Measurements from ENCODE around the gene WNT9A. TPM values are rescaled to one million over a fixed set of nuclear protein-coding genes. Genes with fewer than 3 reads are reported as not detected.
A peak's percentile ranks its signal among the peaks of the same experiment; 100 is the strongest.

WNT9A gene
- total and polyA plus RNA-seq, 2 experiments from 2014 or later, result 1.5 to 2.8 TPM

- Histone ChIP-seq H3K4me3 (no peak overlapping the region), H3K36me3 (replicated peaks; ENCODE audit: insufficient read depth, low read depth) (no peaks in the 10 kb centered on the region), H3K27ac (no peak overlapping the region), H3K9me2 (replicated peaks; ENCODE audit: insufficient read depth) (no peaks in the 10 kb centered on the region), H3K4me1 (ENCODE audit: insufficient read depth) (peaks cover 18% of the 10 kb centered on the region), H3K27me3 (no peaks in the 10 kb centered on the region), H4K20me1 (ENCODE audit: insufficient read depth, poor library complexity, severe bottlenecking) (no peaks in the 10 kb centered on the region), H3K9me3 (ENCODE audit: low read depth) (no peaks in the 10 kb centered on the region), H3K4me2 (no peak overlapping the region), H3K79me2 (no peaks in the 10 kb centered on the region), H2AFZ (no peak overlapping the region)
- 70% methylated on average over 18 of the region's 22 CpGs for WGBS (ENCODE audit: low lambda C conversion rate, missing lambda C conversion rate)
- TF ChIP-seq EZH2phosphoT487 (IDR thresholded peaks at IDR 0.05; ENCODE audit: low read depth, severe bottlenecking, unreplicated experiment) (no peak), CTCF (IDR thresholded peaks at IDR 0.05; ENCODE audit: poor library complexity) (no peak), EZH2 (IDR thresholded peaks at IDR 0.05; ENCODE audit: borderline replicate concordance) (no peak)
- DNase-seq (ENCODE audit: low spot score), result no peak
Observed at GRCh38 chr1:227915564-227916553, 31.9 kb downstream of the WNT9A start.

GRCh38 chr1:227914801-227915563 is 32.8 kb downstream of the WNT9A start:
- Histone ChIP-seq H3K36me3 (replicated peaks; ENCODE audit: insufficient read depth, low read depth) (no peaks in the 10 kb centered on the region), H3K27me3 (no peaks in the 10 kb centered on the region), H3K9me2 (replicated peaks; ENCODE audit: insufficient read depth) (no peaks in the 10 kb centered on the region), H2AFZ (no peak overlapping the region), H3K4me2 (no peak overlapping the region), H4K20me1 (ENCODE audit: insufficient read depth, poor library complexity, severe bottlenecking) (no peaks in the 10 kb centered on the region), H3K4me1 (ENCODE audit: insufficient read depth) (peaks cover 26% of the 10 kb centered on the region), H3K27ac (no peak overlapping the region), H3K4me3 (no peak overlapping the region), H3K9me3 (ENCODE audit: low read depth) (no peaks in the 10 kb centered on the region), H3K79me2 (no peaks in the 10 kb centered on the region)
- TF ChIP-seq EZH2phosphoT487 (IDR thresholded peaks at IDR 0.05; ENCODE audit: low read depth, severe bottlenecking, unreplicated experiment) (no peak), CTCF (IDR thresholded peaks at IDR 0.05; ENCODE audit: poor library complexity) (no peak), EZH2 (IDR thresholded peaks at IDR 0.05; ENCODE audit: borderline replicate concordance) (no peak)
- no peak for DNase-seq (ENCODE audit: low spot score)
- WGBS (ENCODE audit: low lambda C conversion rate, missing lambda C conversion rate), result 90% methylated on average over 7 of the region's 7 CpGs

- Histone ChIP-seq H3K9me2 (replicated peaks; ENCODE audit: insufficient read depth) (no peaks in the 10 kb centered on the region), H3K9me3 (ENCODE audit: low read depth) (no peaks in the 10 kb centered on the region), H3K4me3 (no peak overlapping the region), H3K4me2 (no peak overlapping the region), H4K20me1 (ENCODE audit: insufficient read depth, poor library complexity, severe bottlenecking) (no peaks in the 10 kb centered on the region), H3K36me3 (replicated peaks; ENCODE audit: insufficient read depth, low read depth) (no peaks in the 10 kb centered on the region), H3K4me1 (ENCODE audit: insufficient read depth) (peaks cover 27% of the 10 kb centered on the region), H3K79me2 (no peaks in the 10 kb centered on the region), H3K27me3 (no peaks in the 10 kb centered on the region), H2AFZ (no peak overlapping the region), H3K27ac (peak overlapping the region; percentile 43)
- TF ChIP-seq EZH2phosphoT487 (IDR thresholded peaks at IDR 0.05; ENCODE audit: low read depth, severe bottlenecking, unreplicated experiment) (no peak), EZH2 (IDR thresholded peaks at IDR 0.05; ENCODE audit: borderline replicate concordance) (no peak), CTCF (IDR thresholded peaks at IDR 0.05; ENCODE audit: poor library complexity) (no peak)
- no peak for DNase-seq (ENCODE audit: low spot score)
- 77% methylated on average over 16 of the region's 17 CpGs for WGBS (ENCODE audit: low lambda C conversion rate, missing lambda C conversion rate)
Observed at GRCh38 chr1:227913764-227914721, 33.7 kb downstream of the WNT9A start.
